ENCODE data around the gene ACSS2.

- no peak for TF ChIP-seq CTCF (IDR thresholded peaks at IDR 0.05)
- TF ChIP-seq TCF7L2 (IDR thresholded peaks at IDR 0.05; ENCODE audit: low read depth, low read length): no peak
These were observed 70.9 kb downstream of the ACSS2 start for GRCh38 chr20:34947336-34947735.
